H9 (cell line): ENCODE data around the gene TMEM132C. TPM values are rescaled to one million over a fixed set of nuclear protein-coding genes. Genes with fewer than 3 reads are reported as not detected.

Experiments used
- DNase-seq: peaks from one replicate; pipeline ENCODE4 v3.0.0-alpha.2; 2017
- H2AFZ ChIP-seq: one replicate; pipeline ENCODE4 v1.6.1; 2013; ENCODE audit warnings: mild to moderate bottlenecking, low read length, control low read depth, moderate library complexity
- H2AK5ac ChIP-seq: 2 replicates; pipeline ENCODE4 v1.6.1; 2013; ENCODE audit warnings: low read length, control low read depth, mixed read lengths; ENCODE audit not compliant: insufficient read length
- H2BK120ac ChIP-seq: one replicate; pipeline ENCODE4 v1.6.1; 2013; ENCODE audit warnings: low read depth, mild to moderate bottlenecking, low read length, control low read depth, inconsistent platforms; ENCODE audit not compliant: poor library complexity, severe bottlenecking
- H2BK12ac ChIP-seq: 2 replicates; pipeline ENCODE4 v1.6.1; 2013; ENCODE audit warnings: low read length, control low read depth, mixed read lengths, low read depth; ENCODE audit not compliant: insufficient read length
- H2BK15ac ChIP-seq: 2 replicates; pipeline ENCODE4 v1.6.1; 2013; ENCODE audit warnings: low read depth, low read length, control low read depth
- H2BK20ac ChIP-seq: one replicate; pipeline ENCODE4 v1.6.1; 2013; ENCODE audit warnings: low read depth, mild to moderate bottlenecking, low read length, control low read depth, inconsistent platforms; ENCODE audit not compliant: poor library complexity, severe bottlenecking
- H2BK5ac ChIP-seq: 2 replicates; pipeline ENCODE4 v1.6.1; 2013; ENCODE audit warnings: low read length, control low read depth, mixed read lengths; ENCODE audit not compliant: insufficient read length
- H3K14ac ChIP-seq: 2 replicates; pipeline ENCODE4 v1.6.1; 2013; ENCODE audit warnings: low read length, control low read depth; ENCODE audit not compliant: insufficient read depth
- H3K18ac ChIP-seq: 2 replicates; pipeline ENCODE4 v1.6.1; 2013; ENCODE audit warnings: low read depth, mild to moderate bottlenecking, mixed read lengths, low read length, control low read depth; ENCODE audit not compliant: insufficient read length
- H3K23ac ChIP-seq: 2 replicates; pipeline ENCODE4 v1.6.1; 2013; ENCODE audit warnings: low read length, control low read depth, mixed read lengths, low read depth; ENCODE audit not compliant: insufficient read length
- H3K23me2 ChIP-seq: 2 replicates; pipeline ENCODE4 v1.6.1; 2013; ENCODE audit warnings: low read depth, mild to moderate bottlenecking, mixed read lengths, low read length, control low read depth; ENCODE audit not compliant: insufficient read length, poor library complexity, severe bottlenecking
- H3K27ac ChIP-seq: 2 replicates; pipeline ENCODE4 v1.5.1; 2013; ENCODE audit warnings: low read length, control low read depth, mixed read lengths, low read depth; ENCODE audit not compliant: insufficient read length
- H3K27me3 ChIP-seq: 2 replicates; pipeline ENCODE4 v1.6.1; 2013; ENCODE audit warnings: low read length, control low read depth, inconsistent platforms; ENCODE audit not compliant: insufficient read depth
- H3K4ac ChIP-seq: 2 replicates; pipeline ENCODE4 v1.6.1; 2013; ENCODE audit warnings: low read depth, mild to moderate bottlenecking, control low read depth, inconsistent platforms, low read length, moderate library complexity
- H3K4me1 ChIP-seq: 2 replicates; pipeline ENCODE4 v1.6.1; 2013; ENCODE audit warnings: low read length, control low read depth, inconsistent platforms; ENCODE audit not compliant: insufficient read depth
- H3K4me2 ChIP-seq: 2 replicates; pipeline ENCODE4 v1.6.1; 2013; ENCODE audit warnings: low read length, control low read depth, mixed read lengths; ENCODE audit not compliant: insufficient read length, insufficient read depth
- H3K56ac ChIP-seq: 2 replicates; pipeline ENCODE4 v1.6.1; 2013; ENCODE audit warnings: low read depth, mild to moderate bottlenecking, mixed read lengths, low read length, control low read depth; ENCODE audit not compliant: insufficient read length
- H3K79me1 ChIP-seq: 2 replicates; pipeline ENCODE4 v1.6.1; 2013; ENCODE audit warnings: low read depth, mild to moderate bottlenecking, moderate library complexity, low read length, control low read depth, inconsistent platforms; ENCODE audit not compliant: insufficient read depth, poor library complexity, severe bottlenecking
- H3K79me2 ChIP-seq: 2 replicates; pipeline ENCODE4 v1.6.1; 2013; ENCODE audit warnings: low read length, control low read depth, inconsistent platforms; ENCODE audit not compliant: insufficient read depth
- H3K9ac ChIP-seq: 2 replicates; pipeline ENCODE4 v1.6.1; 2013; ENCODE audit warnings: low read length, control low read depth, mixed read lengths; ENCODE audit not compliant: insufficient read length; ENCODE audit errors: extremely low read depth
- H3K9me3 ChIP-seq: one replicate; pipeline ENCODE4 v1.6.1; 2013; ENCODE audit warnings: low read depth, low read length, inconsistent platforms; ENCODE audit not compliant: control insufficient read depth
- H3T11ph ChIP-seq: one replicate; pipeline ENCODE4 v1.6.1; 2013; ENCODE audit warnings: mild to moderate bottlenecking, low read length, control low read depth, inconsistent platforms
- H4K20me1 ChIP-seq: one replicate; pipeline ENCODE4 v1.6.1; 2013; ENCODE audit not compliant: control insufficient read depth, insufficient read length, insufficient read depth
- H4K5ac ChIP-seq: 2 replicates; pipeline ENCODE4 v1.6.1; 2013; ENCODE audit warnings: low read depth, mild to moderate bottlenecking, mixed read lengths, low read length, control low read depth; ENCODE audit not compliant: insufficient read length
- H4K8ac ChIP-seq: replicated peaks from 2 replicates; pipeline ENCODE4 v1.6.1; 2013; ENCODE audit warnings: low read length, control low read depth, mixed read lengths, low read depth; ENCODE audit not compliant: insufficient read length
- H4K91ac ChIP-seq: 2 replicates; pipeline ENCODE4 v1.6.1; 2013; ENCODE audit warnings: low read depth, mild to moderate bottlenecking, moderate library complexity, mixed read lengths, low read length, control low read depth; ENCODE audit not compliant: insufficient read length
- H3K27ac Mint-ChIP-seq, 3 experiments: 2 replicates in 2 of 3; 3 replicates in 1 of 3; pipeline ENCODE4 v1.8.0; 2020 to 2021; ENCODE audit warnings: mixed read lengths in 3 of 3, mild to moderate bottlenecking in 1 of 3, moderate library complexity in 1 of 3
- H3K27me3 Mint-ChIP-seq: 2 replicates; pipeline ENCODE4 v1.8.0; 2021; ENCODE audit warnings: low read depth, mild to moderate bottlenecking, moderate library complexity, mixed read lengths
- H3K36me3 Mint-ChIP-seq, 3 experiments: 2 replicates in 2 of 3; 3 replicates in 1 of 3; pipeline ENCODE4 v1.8.0; 2020 to 2021; ENCODE audit warnings: low read depth in 3 of 3, mixed read lengths in 3 of 3; ENCODE audit not compliant: insufficient read depth in 1 of 3
- H3K4me1 Mint-ChIP-seq, 2 experiments: 2 replicates each; pipeline ENCODE4 v1.8.0; 2020; ENCODE audit warnings: mixed read lengths in 2 of 2
- H3K4me3 Mint-ChIP-seq, 2 experiments: 2 replicates in 1 of 2; 3 replicates in 1 of 2; pipeline ENCODE4 v1.8.0; 2020 to 2021; ENCODE audit warnings: mild to moderate bottlenecking in 2 of 2, mixed read lengths in 2 of 2, moderate library complexity in 1 of 2
- H3K9me3 Mint-ChIP-seq, 2 experiments: 2 replicates in 1 of 2; 3 replicates in 1 of 2; pipeline ENCODE4 v1.8.0; 2020; ENCODE audit warnings: mild to moderate bottlenecking in 2 of 2, mixed read lengths in 2 of 2, moderate library complexity in 1 of 2
- WGBS: extraction: QIAGEN DNeasy Blood & Tissue Kit; methylation state at CpG from one replicate; pipeline ENCODE4 v1.1.7; 2013; ENCODE audit warnings: missing lambda C conversion rate, low lambda C conversion rate, mixed read lengths; ENCODE audit not compliant: insufficient read length; ENCODE audit errors: extremely low coverage; 5-methylcytosine and 5-hydroxymethylcytosine counted together
- total RNA-seq: library from RNA; stranded (reverse); gene quantifications from 2 replicates; pipeline ENCODE4 v1.2.1, GENCODE V29; 2021
- TF ChIP-seq, protein P1 (sequence below): fragments of 200-600 bp; sonication (generic); conservative IDR thresholded peaks from 3 replicates; pipeline ENCODE4 v1.8.0; 2021; ENCODE audit warnings: antibody characterized with exemption, mild to moderate bottlenecking

The TMEM132C gene
- total RNA-seq, 1 experiment from 2014 or later = 0.22 TPM

- no peak overlapping the region for H2BK120ac ChIP-seq
- TF ChIP-seq, protein P1, sequence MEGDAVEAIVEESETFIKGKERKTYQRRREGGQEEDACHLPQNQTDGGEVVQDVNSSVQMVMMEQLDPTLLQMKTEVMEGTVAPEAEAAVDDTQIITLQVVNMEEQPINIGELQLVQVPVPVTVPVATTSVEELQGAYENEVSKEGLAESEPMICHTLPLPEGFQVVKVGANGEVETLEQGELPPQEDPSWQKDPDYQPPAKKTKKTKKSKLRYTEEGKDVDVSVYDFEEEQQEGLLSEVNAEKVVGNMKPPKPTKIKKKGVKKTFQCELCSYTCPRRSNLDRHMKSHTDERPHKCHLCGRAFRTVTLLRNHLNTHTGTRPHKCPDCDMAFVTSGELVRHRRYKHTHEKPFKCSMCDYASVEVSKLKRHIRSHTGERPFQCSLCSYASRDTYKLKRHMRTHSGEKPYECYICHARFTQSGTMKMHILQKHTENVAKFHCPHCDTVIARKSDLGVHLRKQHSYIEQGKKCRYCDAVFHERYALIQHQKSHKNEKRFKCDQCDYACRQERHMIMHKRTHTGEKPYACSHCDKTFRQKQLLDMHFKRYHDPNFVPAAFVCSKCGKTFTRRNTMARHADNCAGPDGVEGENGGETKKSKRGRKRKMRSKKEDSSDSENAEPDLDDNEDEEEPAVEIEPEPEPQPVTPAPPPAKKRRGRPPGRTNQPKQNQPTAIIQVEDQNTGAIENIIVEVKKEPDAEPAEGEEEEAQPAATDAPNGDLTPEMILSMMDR = no peak
- DNase-seq = no peak
- H3K9me3 Mint-ChIP-seq = peaks cover 3 to 7% of the 10 kb centered on the region in 2 experiments; a peak in 4 of 5 replicates
- H3K4me3 Mint-ChIP-seq = no peak overlapping the region
- no CpG with 5 or more reads among the region's 5 CpGs for WGBS
- H4K91ac ChIP-seq = no peak overlapping the region
- no peaks in the 10 kb centered on the region for H4K20me1 ChIP-seq
- no peak overlapping the region for H3K4ac ChIP-seq
- H2BK5ac ChIP-seq = no peak overlapping the region
- no peak overlapping the region for H2BK20ac ChIP-seq
- H3K4me1 Mint-ChIP-seq = peaks cover 0 to 2% of the 10 kb centered on the region in 2 experiments; a peak in 1 of 4 replicates
- H3K23me2 ChIP-seq = no peaks in the 10 kb centered on the region
- H2BK12ac ChIP-seq = no peak overlapping the region
- no peak overlapping the region for H2BK15ac ChIP-seq
- no peak overlapping the region for H3K27ac Mint-ChIP-seq
- no peak overlapping the region for H3K27ac ChIP-seq
- H3K79me2 ChIP-seq = no peaks in the 10 kb centered on the region
- no peaks in the 10 kb centered on the region for H3K79me1 ChIP-seq
- no peak overlapping the region for H3K18ac ChIP-seq
- H3K4me2 ChIP-seq = no peak overlapping the region
- H2AFZ ChIP-seq = no peak overlapping the region
- H4K5ac ChIP-seq = no peak overlapping the region
- H3K14ac ChIP-seq = no peak overlapping the region
- H4K8ac ChIP-seq = no peak overlapping the region
- H3K9ac ChIP-seq = no peak overlapping the region
- H3K36me3 Mint-ChIP-seq = peaks cover 0 to 3% (median 2%) of the 10 kb centered on the region in 3 experiments; a peak in 3 of 7 replicates
- H3K23ac ChIP-seq = no peak overlapping the region
- H3T11ph ChIP-seq = no peak overlapping the region
- H2AK5ac ChIP-seq = no peak overlapping the region
- H3K56ac ChIP-seq = no peak overlapping the region
- no peaks in the 10 kb centered on the region for H3K9me3 ChIP-seq
- peaks cover 17% of the 10 kb centered on the region for H3K27me3 Mint-ChIP-seq
- H3K4me1 ChIP-seq = no peaks in the 10 kb centered on the region
- H3K27me3 ChIP-seq = no peaks in the 10 kb centered on the region
Observed at GRCh38 chr12:128534906-128535305, 267.9 kb downstream of the TMEM132C start.
